HuH-7 (cell line): ENCODE data around the gene ANGPTL2.
"Not testable (repeated sequence)": the region's sequence is repeated elsewhere in the genome, so short reads cannot be mapped to it uniquely, and the experiment has no call there.

Experiments used
- DNase-seq: peaks from one replicate; pipeline ENCODE4 v3.0.0; 2011; ENCODE audit warnings: low spot score

The ANGPTL2 gene, protein sequence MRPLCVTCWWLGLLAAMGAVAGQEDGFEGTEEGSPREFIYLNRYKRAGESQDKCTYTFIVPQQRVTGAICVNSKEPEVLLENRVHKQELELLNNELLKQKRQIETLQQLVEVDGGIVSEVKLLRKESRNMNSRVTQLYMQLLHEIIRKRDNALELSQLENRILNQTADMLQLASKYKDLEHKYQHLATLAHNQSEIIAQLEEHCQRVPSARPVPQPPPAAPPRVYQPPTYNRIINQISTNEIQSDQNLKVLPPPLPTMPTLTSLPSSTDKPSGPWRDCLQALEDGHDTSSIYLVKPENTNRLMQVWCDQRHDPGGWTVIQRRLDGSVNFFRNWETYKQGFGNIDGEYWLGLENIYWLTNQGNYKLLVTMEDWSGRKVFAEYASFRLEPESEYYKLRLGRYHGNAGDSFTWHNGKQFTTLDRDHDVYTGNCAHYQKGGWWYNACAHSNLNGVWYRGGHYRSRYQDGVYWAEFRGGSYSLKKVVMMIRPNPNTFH

GRCh38 chr9:127122176-127123063, at the start of gene ANGPTL2:
Gene ANGPTL2, minus strand, starts transcription at chr9:127122635. Its CDS starts 13,904 bp downstream, at chr9:127108731.
- DNase-seq: no peak

GRCh38 chr9:127171348-127171747, 48.9 kb upstream of the ANGPTL2 start:
- not testable (repeated sequence) for DNase-seq

DNA sequence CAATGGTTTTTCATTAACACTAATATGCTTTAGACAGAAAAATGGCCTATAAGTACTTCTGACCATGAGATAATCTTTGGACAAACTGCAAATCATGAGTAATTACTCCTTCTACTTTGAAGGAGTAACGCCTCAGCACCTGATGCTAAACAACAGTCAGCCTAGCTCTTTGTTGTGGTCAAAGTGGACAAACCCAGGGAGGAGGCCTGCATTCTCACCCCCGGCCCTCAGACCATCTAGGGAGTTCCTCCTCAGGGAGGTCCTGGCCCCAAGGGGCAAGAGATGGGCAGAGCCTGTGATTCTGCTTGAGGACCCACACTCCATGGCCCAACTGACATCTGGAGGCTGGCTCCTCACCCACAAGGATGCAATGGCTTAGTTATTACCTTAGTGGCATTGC, 48.2 kb upstream of the ANGPTL2 start:
- DNase-seq: no peak

- DNase-seq: no peak
Measured at GRCh38 chr9:127170103-127170502, 47.7 kb upstream of the ANGPTL2 start.

DNA sequence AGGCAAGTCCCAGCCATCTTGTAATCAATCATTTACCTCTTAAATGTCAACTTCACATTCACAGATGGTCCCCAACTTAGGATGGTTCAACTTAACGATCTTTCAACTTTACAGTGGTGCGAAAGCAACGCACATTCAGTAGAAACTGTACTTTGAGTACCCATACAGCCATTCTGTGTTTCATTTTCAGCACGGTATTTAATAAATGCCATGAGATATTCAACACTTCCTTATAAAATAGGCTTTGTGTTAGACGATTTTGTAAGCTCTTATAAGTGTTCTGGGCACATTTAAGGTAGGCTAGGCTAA, 47.1 kb upstream of the ANGPTL2 start:
- no peak for DNase-seq

DNA sequence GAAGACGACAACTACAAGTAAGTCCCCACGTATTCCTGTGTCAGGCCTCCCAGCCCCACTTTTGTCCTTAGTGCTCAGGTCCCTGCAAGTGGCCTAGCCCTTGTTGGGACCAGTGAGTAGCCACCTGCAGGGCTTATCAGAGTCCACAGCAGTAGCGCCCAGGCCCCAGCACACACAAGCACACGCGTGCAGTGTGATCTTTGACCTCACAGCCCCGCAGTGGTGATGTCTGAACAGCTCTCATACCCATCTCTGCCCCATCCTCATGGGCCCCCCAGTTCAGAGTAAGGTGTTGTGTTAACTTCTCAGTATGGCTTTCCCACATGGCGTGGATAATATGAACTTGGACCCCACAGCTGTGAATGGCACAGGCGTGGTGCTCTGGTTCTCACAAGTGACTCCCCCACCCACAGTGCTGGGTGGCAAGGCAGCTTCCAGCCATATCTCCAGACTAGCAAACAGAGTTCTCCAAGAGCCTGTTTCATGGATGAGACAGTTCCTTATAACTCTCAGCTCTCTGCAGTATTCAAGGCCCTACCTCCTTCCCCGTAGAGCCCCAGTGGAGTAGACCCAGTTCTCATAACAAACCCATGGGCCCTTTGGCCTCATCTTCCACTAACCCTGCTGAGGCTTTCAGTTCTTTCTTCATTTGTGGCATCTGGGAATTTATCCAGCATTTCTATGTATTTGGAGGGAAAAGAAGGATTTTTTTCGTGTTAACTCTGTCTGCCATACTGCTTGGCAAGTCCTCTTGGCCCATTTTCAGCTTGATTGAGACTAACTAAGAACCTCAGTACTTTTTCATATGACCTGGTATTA, 46.5 kb upstream of the ANGPTL2 start:
- DNase-seq: no peak

GRCh38 chr9:127167560-127168326, 45.3 kb upstream of the ANGPTL2 start:
- no peak for DNase-seq

DNA sequence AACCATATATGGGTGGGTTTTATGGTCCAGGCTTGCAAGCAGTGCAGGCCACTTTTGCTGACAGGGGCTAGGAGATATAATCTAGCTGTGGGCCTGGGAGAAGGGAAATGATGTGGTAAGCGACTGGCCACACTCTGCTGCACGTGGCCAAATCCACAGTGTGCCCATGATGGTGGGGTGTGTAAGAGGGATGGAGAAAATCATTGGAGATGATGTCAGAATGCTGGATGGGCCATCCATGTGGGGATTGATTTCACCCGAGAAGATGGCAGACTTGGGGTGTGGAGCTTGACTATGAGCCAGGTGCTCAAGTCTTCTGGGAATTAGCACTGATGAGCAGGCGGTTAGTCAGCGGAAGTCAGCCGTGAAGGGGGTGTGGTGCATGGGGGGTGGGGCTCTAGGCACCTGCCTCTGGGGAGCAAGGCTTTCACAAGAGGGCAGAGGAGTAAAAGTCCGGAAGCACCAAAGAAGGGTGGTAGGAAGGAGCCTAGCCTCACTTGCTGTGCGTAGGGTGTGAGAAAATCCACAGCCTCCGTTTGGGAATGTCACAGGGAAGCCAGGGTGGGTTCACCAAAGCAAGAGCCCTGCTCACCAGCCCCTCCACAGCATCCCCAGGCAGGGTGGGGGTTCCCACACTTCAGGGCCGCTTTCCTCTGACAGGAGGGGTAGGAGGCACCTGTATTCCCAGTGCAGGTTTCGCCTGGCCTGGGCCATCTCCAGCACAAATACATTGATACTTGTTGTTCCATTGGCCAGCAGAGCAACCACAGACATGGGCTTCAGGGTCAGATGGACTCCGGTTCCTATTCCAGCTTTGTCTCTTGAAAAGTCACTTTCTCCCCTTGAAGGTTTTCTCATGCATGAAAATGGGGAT, 44.5 kb upstream of the ANGPTL2 start:
- DNase-seq: no peak

GRCh38 chr9:127166111-127166510, 43.7 kb upstream of the ANGPTL2 start:
- no peak for DNase-seq

DNA sequence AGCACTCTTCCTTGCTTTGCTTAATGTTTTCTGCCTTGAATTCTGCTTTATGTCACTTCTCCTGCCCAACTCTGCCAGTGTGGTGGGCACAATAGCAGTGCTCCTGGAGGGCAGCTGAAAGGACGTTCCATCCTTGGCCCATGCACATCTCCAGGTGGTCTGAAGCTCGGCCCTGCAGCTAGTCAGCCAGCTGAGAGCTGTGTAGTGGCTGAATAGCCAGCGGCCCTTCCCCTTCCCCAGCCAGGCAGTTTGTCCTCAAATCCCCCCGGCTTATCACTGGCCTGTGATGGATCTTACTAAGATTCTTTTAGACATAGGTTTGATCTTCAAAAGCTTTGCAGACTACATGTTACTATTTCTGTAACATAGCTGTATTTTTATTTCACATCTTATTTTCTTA, 42.7 kb upstream of the ANGPTL2 start:
- DNase-seq: no peak

GRCh38 chr9:127163409-127163808, 41.0 kb upstream of the ANGPTL2 start:
- DNase-seq: no peak

- DNase-seq: no peak
Measured at GRCh38 chr9:127162864-127163365, 40.5 kb upstream of the ANGPTL2 start.

GRCh38 chr9:127162046-127162863, 39.8 kb upstream of the ANGPTL2 start:
- DNase-seq: no peak

GRCh38 chr9:127161081-127161624, 38.7 kb upstream of the ANGPTL2 start:
- DNase-seq: no peak

GRCh38 chr9:127159949-127160610, 37.6 kb upstream of the ANGPTL2 start:
- no peak for DNase-seq

- no peak for DNase-seq
Measured at GRCh38 chr9:127159325-127159801, 36.9 kb upstream of the ANGPTL2 start.

GRCh38 chr9:127158786-127159324, 36.4 kb upstream of the ANGPTL2 start:
- DNase-seq: no peak
